Astrocyte (in vitro differentiated cells and primary cell): ENCODE measurements around the gene ZNF48. TPM values are rescaled to one million over a fixed set of nuclear protein-coding genes. Genes with fewer than 3 reads are reported as not detected.

ENCODE experiments used
- DNase-seq: peaks from one replicate; pipeline ENCODE4 v3.0.0-alpha.2; 2010; ENCODE audit warnings: low read depth
- FAIRE-seq: peaks from 2 replicates; lab custom pipeline; 2011; peaks lifted over from hg19 to GRCh38; lab: Jason Lieb, UNC
- H2AFZ ChIP-seq: 2 replicates; pipeline ENCODE4 v1.6.0; 2012; ENCODE audit warnings: low read depth, low read length, inconsistent platforms
- H3K27ac ChIP-seq: 2 replicates; pipeline ENCODE4 v1.5.1; 2011; ENCODE audit warnings: low read depth, low read length, inconsistent platforms
- H3K27me3 ChIP-seq: 2 replicates; pipeline ENCODE4 v1.6.0; 2011; ENCODE audit warnings: low read length, inconsistent platforms; ENCODE audit not compliant: insufficient read depth
- H3K36me3 ChIP-seq: 2 replicates; pipeline ENCODE4 v1.5.1; 2011; ENCODE audit warnings: low read length, inconsistent platforms; ENCODE audit not compliant: insufficient read depth
- H3K4me1 ChIP-seq: 2 replicates; pipeline ENCODE4 v1.5.1; 2011; ENCODE audit warnings: low read length, inconsistent platforms; ENCODE audit not compliant: insufficient read depth
- H3K4me2 ChIP-seq: 2 replicates; pipeline ENCODE4 v1.6.0; 2012; ENCODE audit warnings: low read length, inconsistent platforms
- H3K4me3 ChIP-seq: 2 replicates; pipeline ENCODE4 v1.5.1; 2011; ENCODE audit warnings: low read depth, mild to moderate bottlenecking, low read length, inconsistent platforms; ENCODE audit not compliant: insufficient read depth
- H3K79me2 ChIP-seq: 2 replicates; pipeline ENCODE4 v1.6.0; 2012; ENCODE audit warnings: mild to moderate bottlenecking, low read length, inconsistent platforms; ENCODE audit not compliant: insufficient read depth
- H3K9ac ChIP-seq: 2 replicates; pipeline ENCODE4 v1.6.0; 2012; ENCODE audit warnings: mild to moderate bottlenecking, low read length, inconsistent platforms
- H3K9me3 ChIP-seq: 2 replicates; pipeline ENCODE4 v1.5.1; 2012; ENCODE audit warnings: low read depth, mild to moderate bottlenecking, low read length, inconsistent platforms; ENCODE audit not compliant: insufficient read depth
- H4K20me1 ChIP-seq: 2 replicates; pipeline ENCODE4 v1.6.0; 2012; ENCODE audit warnings: low read length, inconsistent platforms; ENCODE audit not compliant: insufficient read depth
- H3K27ac Mint-ChIP-seq: one replicate; pipeline ENCODE4 v1.8.0; 2021; ENCODE audit warnings: mild to moderate bottlenecking, mixed read lengths; ENCODE audit not compliant: unreplicated experiment
- H3K27me3 Mint-ChIP-seq: one replicate; pipeline ENCODE4 v1.8.0; 2021; ENCODE audit warnings: low read depth, mixed read lengths; ENCODE audit not compliant: unreplicated experiment
- H3K36me3 Mint-ChIP-seq: one replicate; pipeline ENCODE4 v1.8.0; 2021; ENCODE audit warnings: low read depth, mixed read lengths; ENCODE audit not compliant: unreplicated experiment
- H3K4me1 Mint-ChIP-seq: one replicate; pipeline ENCODE4 v1.8.0; 2021; ENCODE audit warnings: low read depth, mixed read lengths; ENCODE audit not compliant: unreplicated experiment
- H3K4me3 Mint-ChIP-seq: one replicate; pipeline ENCODE4 v1.8.0; 2021; ENCODE audit warnings: mild to moderate bottlenecking, moderate library complexity, mixed read lengths; ENCODE audit not compliant: unreplicated experiment
- H3K9me3 Mint-ChIP-seq: one replicate; pipeline ENCODE4 v1.8.0; 2021; ENCODE audit warnings: mild to moderate bottlenecking, mixed read lengths; ENCODE audit not compliant: unreplicated experiment
- CTCF ChIP-seq: IDR thresholded peaks from 2 replicates; pipeline ENCODE4 v1.5.1; 2011; ENCODE audit warnings: low read depth, mild to moderate bottlenecking, inconsistent platforms, low read length, moderate library complexity; ENCODE audit not compliant: insufficient read depth
- EZH2 ChIP-seq: IDR thresholded peaks from 2 replicates; pipeline ENCODE4 v1.6.1; 2012; ENCODE audit warnings: mild to moderate bottlenecking, low read length, inconsistent platforms; ENCODE audit not compliant: insufficient read depth
- total RNA-seq: library from RNA; stranded (reverse); gene quantifications from 2 replicates; pipeline ENCODE4 v1.2.1, GENCODE V29; 2021

ZNF48 gene
- total RNA-seq, 1 donor from 2014 or later, result 19.5 TPM

GRCh38 chr16:30439720-30440348 lies 44.6 kb downstream of the ZNF48 start:
- Histone ChIP-seq H3K79me2 (peaks cover 10% of the 10 kb centered on the region), H3K36me3 (no peaks in the 10 kb centered on the region), H3K9me3 (no peaks in the 10 kb centered on the region), H3K27me3 (peaks cover 2% of the 10 kb centered on the region), H3K4me2 (no peak overlapping the region), H3K27ac (no peak overlapping the region), H3K4me1 (peaks cover 4% of the 10 kb centered on the region), H3K9ac (no peak overlapping the region), H4K20me1 (no peaks in the 10 kb centered on the region), H3K4me3 (no peak overlapping the region), H2AFZ (no peak overlapping the region)
- no peak overlapping the region for H3K27ac Mint-ChIP-seq
- DNase-seq (no peak), FAIRE-seq (no peak)
- TF ChIP-seq EZH2 (no peak), CTCF (no peak)
- H3K9me3 Mint-ChIP-seq, result peaks cover 2% of the 10 kb centered on the region
- H3K36me3 Mint-ChIP-seq, result peaks cover 14% of the 10 kb centered on the region
- no peak overlapping the region for H3K4me3 Mint-ChIP-seq
- H3K4me1 Mint-ChIP-seq, result peaks cover 8% of the 10 kb centered on the region
- H3K27me3 Mint-ChIP-seq, result peaks cover 8% of the 10 kb centered on the region

- Histone ChIP-seq H3K36me3 (no peaks in the 10 kb centered on the region), H3K79me2 (peaks cover 15% of the 10 kb centered on the region), H3K27me3 (no peaks in the 10 kb centered on the region), H3K4me2 (no peak overlapping the region), H3K27ac (no peak overlapping the region), H3K4me3 (no peak overlapping the region), H3K9me3 (no peaks in the 10 kb centered on the region), H2AFZ (no peak overlapping the region), H3K9ac (no peak overlapping the region), H3K4me1 (peaks cover 12% of the 10 kb centered on the region), H4K20me1 (no peaks in the 10 kb centered on the region)
- FAIRE-seq (no peak), DNase-seq (no peak)
- Mint-ChIP-seq H3K36me3 (peaks cover 16% of the 10 kb centered on the region), H3K4me1 (peaks cover 14% of the 10 kb centered on the region), H3K9me3 (peaks cover 7% of the 10 kb centered on the region), H3K4me3 (peak overlapping the region; percentile 90), H3K27me3 (no peaks in the 10 kb centered on the region), H3K27ac (no peak overlapping the region)
- TF ChIP-seq CTCF (no peak), EZH2 (no peak)
These were observed 48.4 kb downstream of the ZNF48 start for GRCh38 chr16:30443631-30444030.
